ENCODE measurements around the gene IYD.

- no peak for TF ChIP-seq CTCF (IDR thresholded peaks at IDR 0.05)
- TF ChIP-seq POLR2A (IDR thresholded peaks at IDR 0.05), result no peak
These were observed 11.4 kb downstream of the IYD start for GRCh38 chr6:150380256-150380655.
